ENCODE measurements around the gene CIAO3. TPM values are rescaled to one million over a fixed set of nuclear protein-coding genes. Genes with fewer than 3 reads are reported as not detected.

Gene CIAO3
- total and polyA plus RNA-seq, 12 donors, result 18.7 to 62.9 (median 26.1) TPM

DNA sequence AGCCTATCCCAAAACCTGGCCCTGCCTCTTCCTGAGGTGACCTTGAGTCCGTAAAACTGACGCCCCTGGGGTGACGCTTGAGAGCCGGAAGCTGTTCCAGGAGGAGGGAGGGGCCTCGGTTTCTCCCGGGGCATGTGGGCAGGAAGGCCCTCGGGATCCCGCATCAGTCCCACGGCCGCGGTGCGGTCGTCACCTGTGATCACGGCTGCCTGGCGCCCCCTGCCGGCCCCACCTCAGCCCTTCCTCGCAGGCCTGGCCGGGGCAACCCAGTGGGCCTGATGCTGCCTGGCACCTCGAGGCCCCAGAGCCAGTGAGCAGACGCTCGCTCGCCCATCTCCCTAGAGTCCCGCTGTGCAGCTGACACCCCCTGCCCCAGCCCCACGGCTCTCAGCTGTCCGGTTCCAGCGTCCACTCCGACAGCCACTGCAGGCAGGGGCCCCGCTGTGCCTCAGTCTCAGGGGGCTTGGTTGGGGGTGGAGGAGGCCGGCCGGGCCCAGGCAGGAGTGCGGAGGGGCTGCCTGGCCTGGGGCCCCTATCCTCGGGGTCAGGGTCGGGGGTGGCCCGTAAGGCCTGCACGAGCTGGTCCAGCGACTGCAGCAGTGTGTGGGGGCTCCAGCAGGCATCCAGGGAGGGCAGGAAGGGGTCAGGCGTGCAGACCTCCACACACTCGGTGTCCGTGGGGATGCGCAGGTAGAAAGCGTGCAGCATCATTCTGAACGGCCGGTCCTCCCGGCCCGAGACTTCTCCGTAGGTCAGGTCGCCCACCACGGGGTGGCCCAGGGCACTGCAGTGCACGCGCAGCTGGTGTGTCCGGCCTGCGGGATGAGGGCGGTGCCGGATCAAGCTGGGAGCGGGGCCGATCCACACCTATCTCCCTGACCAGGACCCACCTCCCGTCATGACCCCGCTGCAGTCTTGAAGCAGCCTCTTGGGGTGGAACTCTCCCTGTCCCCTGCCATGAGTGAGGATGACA is 45.1 kb upstream of the CIAO3 start:
- intact Hi-C loops (cut with DNase I), result loop anchor here in 8 of 10 donors (1.0 to 5.0 kb wide), 4 partner anchors 44 to 75 kb away; partner anchors contain the start of gene CIAO3 (in 1 of the 8)
- Histone ChIP-seq H3K27me3 (peaks cover 4 to 27% (median 23%) of the 10 kb centered on the region in 7 donors), H3K9me3 (no peaks in the 10 kb centered on the region), H3K4me3 (no peak overlapping the region), H3K4me1 (peaks cover 12 to 40% (median 26%) of the 10 kb centered on the region in 9 donors), H3K27ac (no peak overlapping the region), H3K36me3 (peaks cover 0 to 17% (median 0%) of the 10 kb centered on the region in 9 donors)
- ATAC-seq (peak in 3 of 8 donors; percentile 14 to 43 (median 34)), DNase-seq (peak; percentile 31 to 75)
- 65 to 66% methylated on average over 58 of the region's 58 CpGs for WGBS, 2 donors
- TF ChIP-seq, protein P1, sequence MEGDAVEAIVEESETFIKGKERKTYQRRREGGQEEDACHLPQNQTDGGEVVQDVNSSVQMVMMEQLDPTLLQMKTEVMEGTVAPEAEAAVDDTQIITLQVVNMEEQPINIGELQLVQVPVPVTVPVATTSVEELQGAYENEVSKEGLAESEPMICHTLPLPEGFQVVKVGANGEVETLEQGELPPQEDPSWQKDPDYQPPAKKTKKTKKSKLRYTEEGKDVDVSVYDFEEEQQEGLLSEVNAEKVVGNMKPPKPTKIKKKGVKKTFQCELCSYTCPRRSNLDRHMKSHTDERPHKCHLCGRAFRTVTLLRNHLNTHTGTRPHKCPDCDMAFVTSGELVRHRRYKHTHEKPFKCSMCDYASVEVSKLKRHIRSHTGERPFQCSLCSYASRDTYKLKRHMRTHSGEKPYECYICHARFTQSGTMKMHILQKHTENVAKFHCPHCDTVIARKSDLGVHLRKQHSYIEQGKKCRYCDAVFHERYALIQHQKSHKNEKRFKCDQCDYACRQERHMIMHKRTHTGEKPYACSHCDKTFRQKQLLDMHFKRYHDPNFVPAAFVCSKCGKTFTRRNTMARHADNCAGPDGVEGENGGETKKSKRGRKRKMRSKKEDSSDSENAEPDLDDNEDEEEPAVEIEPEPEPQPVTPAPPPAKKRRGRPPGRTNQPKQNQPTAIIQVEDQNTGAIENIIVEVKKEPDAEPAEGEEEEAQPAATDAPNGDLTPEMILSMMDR (IDR thresholded peaks at IDR 0.05), result peak in 8 of 9 donors; percentile 55 to 85 (median 72)

DNA sequence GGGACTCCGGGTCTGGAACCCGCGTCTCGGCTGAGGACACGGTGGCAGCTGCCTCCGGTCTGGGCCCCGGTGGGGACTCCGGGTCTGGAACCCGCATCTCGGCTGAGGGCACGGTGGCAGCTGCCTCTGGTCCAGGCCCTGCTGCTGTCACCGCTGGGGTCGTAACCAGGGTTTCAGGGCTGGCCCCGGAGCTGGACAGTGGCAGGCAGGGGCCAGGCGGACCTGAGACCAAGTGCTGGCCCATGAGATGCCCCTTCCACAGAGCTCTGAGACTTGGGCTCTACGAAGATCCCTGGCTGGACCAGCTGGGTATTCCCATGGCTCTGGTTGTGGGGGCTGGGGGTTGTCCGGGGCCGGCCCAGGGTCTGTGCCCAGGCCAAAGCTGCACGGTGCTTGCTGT is 43.6 kb upstream of the CIAO3 start:
- H3K9me3 ChIP-seq, result no peaks in the 10 kb centered on the region
- H3K27me3 ChIP-seq, result peaks cover 4 to 34% (median 32%) of the 10 kb centered on the region in 7 donors
- peaks cover 12 to 39% (median 26%) of the 10 kb centered on the region in 9 donors for H3K4me1 ChIP-seq
- intact Hi-C loops (cut with DNase I), result loop anchor here in 1 of 10 donors (5.0 kb wide), 1 partner anchor 72 kb away; no protein-coding TSS in a partner anchor
- TF ChIP-seq, protein P1 (IDR thresholded peaks at IDR 0.05), result no peak
- no peak for DNase-seq
- no peak for ATAC-seq
- peaks cover 0 to 17% (median 0%) of the 10 kb centered on the region in 9 donors for H3K36me3 ChIP-seq
- 86 to 87% methylated on average over 19 of the region's 19 CpGs for WGBS, 2 donors
- H3K27ac ChIP-seq, result no peak overlapping the region
- no peak overlapping the region for H3K4me3 ChIP-seq

GRCh38 chr16:783404-784161 is 42.8 kb upstream of the CIAO3 start:
- TF ChIP-seq, protein P1 (IDR thresholded peaks at IDR 0.05), result no peak
- peaks cover 8 to 31% (median 18%) of the 10 kb centered on the region in 9 donors for H3K4me1 ChIP-seq
- DNase-seq, result no peak
- WGBS, 2 donors, result 27 to 31% methylated on average over 17 of the region's 17 CpGs
- intact Hi-C loops (cut with DNase I), result loop anchor here in 1 of 10 donors (5.0 kb wide), 1 partner anchor 71 kb away; no protein-coding TSS in a partner anchor
- H3K36me3 ChIP-seq, result peaks cover 0 to 17% (median 0%) of the 10 kb centered on the region in 9 donors
- H3K9me3 ChIP-seq, result no peaks in the 10 kb centered on the region
- peaks cover 4 to 43% (median 36%) of the 10 kb centered on the region in 7 donors for H3K27me3 ChIP-seq
- ATAC-seq, result no peak
- no peak overlapping the region for H3K4me3 ChIP-seq
- no peak overlapping the region for H3K27ac ChIP-seq
